Peyer's patch (tissue), 4 donors: ENCODE data around the gene AKAP7. TPM values are rescaled to one million over a fixed set of nuclear protein-coding genes. Genes with fewer than 3 reads are reported as not detected.

Source experiments
- DNase-seq, 3 donors: peaks; one replicate each; pipeline ENCODE4 v3.0.0-alpha.2; 2017 to 2019
- H3K27ac ChIP-seq, 4 donors: fragments of 200-600 bp; sonication (generic); one replicate each; pipeline ENCODE4 v1.5.1; 2016 to 2019
- H3K27me3 ChIP-seq, 2 donors: fragments of 200-600 bp; sonication (generic); one replicate each; pipeline ENCODE4 v1.5.1; 2019
- H3K36me3 ChIP-seq, 3 donors: fragments of 200-600 bp; sonication (generic); one replicate each; pipeline ENCODE4 v1.5.1; 2016 to 2019
- H3K4me1 ChIP-seq, 4 donors: fragments of 200-600 bp; sonication (generic); one replicate each; pipeline ENCODE4 v1.5.1; 2016 to 2019
- H3K4me3 ChIP-seq, 4 donors: fragments of 200-600 bp; sonication (generic); 1 replicate in 3 of 4; 2 replicates in 1 of 4; pipeline ENCODE4 v1.5.1; 2016 to 2019; ENCODE audit warnings: mild to moderate bottlenecking in 1 of 4
- H3K9me3 ChIP-seq, 4 donors: fragments of 200-600 bp; sonication (generic); one replicate each; pipeline ENCODE4 v1.5.1; 2016 to 2019; ENCODE audit warnings: mild to moderate bottlenecking in 1 of 4
- CTCF ChIP-seq, 6 experiments: fragments of 450-650 bp in 4 of 6; fragments of 200-600 bp in 2 of 6; sonication (generic) in 1 of 6; IDR thresholded peaks; one replicate each; pipeline ENCODE4 v1.5.1; 2017 to 2019; ENCODE audit warnings: antibody characterized with exemption in 6 of 6, mild to moderate bottlenecking in 3 of 6, moderate library complexity in 1 of 6
- POLR2A ChIP-seq, 2 donors: fragments of 450-650 bp; IDR thresholded peaks; one replicate each; pipeline ENCODE4 v1.5.1; 2017; ENCODE audit warnings: antibody characterized with exemption in 2 of 2, mild to moderate bottlenecking in 2 of 2, moderate library complexity in 2 of 2
- total RNA-seq, 4 donors: library from RNA; depleted of rRNA; stranded (reverse); fragments of >200 nt; gene quantifications; one replicate each; pipeline ENCODE4 v1.1.0, GENCODE V29; 2016

Gene AKAP7
- total RNA-seq, 4 donors from 2014 or later = 8.3 to 24.7 (median 13.3) TPM

DNA sequence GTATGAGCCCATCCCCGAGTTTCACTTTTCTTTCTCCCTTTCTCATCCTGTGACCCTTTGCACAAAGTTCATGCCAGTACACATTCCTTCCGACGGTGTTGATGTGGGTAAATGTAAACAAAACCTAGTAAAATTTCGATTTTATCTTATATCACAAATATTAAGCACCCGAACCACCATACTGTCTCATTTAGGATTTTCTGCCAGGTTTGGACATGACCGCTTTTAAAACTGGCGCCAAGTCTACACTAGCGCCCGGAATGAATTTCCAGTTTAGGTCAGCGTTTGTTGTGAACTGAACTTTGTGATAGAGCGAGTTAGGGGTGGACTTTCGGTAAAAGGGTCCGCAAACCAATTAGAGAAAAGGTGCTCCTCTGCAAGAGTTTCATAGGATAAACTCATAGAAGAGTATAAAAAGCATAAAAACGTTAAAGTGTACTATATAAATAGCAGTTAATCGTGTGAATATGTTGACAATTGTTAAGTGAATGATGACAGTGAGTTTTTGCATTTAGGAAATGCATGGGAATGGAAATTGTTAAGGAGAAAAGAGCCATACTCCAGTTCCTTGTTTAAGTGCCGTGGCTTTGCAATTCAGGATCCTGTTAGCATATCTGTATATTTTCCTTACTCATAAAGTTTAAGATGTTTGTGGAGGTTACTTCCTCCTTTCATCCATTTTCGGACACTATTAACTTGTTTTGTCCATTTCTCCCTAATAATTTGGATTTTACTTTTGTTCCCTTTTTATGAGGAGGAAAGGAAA is 937 bp downstream of the AKAP7 start:
- no peak for DNase-seq
- Histone ChIP-seq H3K4me3 (peak overlapping the region; percentile 70 to 92 (median 78)), H3K27ac (peak overlapping the region; percentile 78 to 91 (median 86)), H3K9me3 (no peaks in the 10 kb centered on the region), H3K36me3 (no peaks in the 10 kb centered on the region), H3K4me1 (peaks cover 0 to 7% (median 0%) of the 10 kb centered on the region in 4 donors), H3K27me3 (no peaks in the 10 kb centered on the region)
- TF ChIP-seq CTCF (IDR thresholded peaks at IDR 0.05) (no peak), POLR2A (IDR thresholded peaks at IDR 0.05) (no peak)

DNA sequence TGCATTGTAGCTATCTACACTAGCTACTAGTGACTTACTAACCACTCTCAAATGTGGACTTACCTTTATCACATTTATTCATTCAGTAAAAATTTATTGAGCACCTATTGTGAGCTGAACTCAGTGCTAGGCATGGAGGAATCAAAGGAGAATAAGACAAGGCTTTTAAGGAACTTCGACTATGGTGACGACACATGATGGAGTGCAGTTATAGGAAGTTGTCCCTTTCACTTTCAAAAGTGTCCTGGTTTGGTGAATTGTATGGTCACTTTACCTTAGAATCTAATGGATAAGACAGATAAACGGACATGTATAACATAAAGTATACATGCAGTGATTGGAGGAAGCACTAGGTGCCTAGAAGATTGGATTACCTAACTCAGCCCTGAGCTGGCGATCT is 4.3 kb downstream of the AKAP7 start:
- Histone ChIP-seq H3K36me3 (no peaks in the 10 kb centered on the region), H3K27ac (no peak overlapping the region), H3K9me3 (no peaks in the 10 kb centered on the region), H3K27me3 (no peaks in the 10 kb centered on the region), H3K4me1 (peaks cover 0 to 4% (median 0%) of the 10 kb centered on the region in 4 donors), H3K4me3 (no peak overlapping the region)
- TF ChIP-seq POLR2A (IDR thresholded peaks at IDR 0.05) = no peak
- TF ChIP-seq CTCF (IDR thresholded peaks at IDR 0.05) = no peak
- DNase-seq = no peak

GRCh38 chr6:131143319-131143718 is 8.1 kb downstream of the AKAP7 start:
- Histone ChIP-seq H3K27me3 (no peaks in the 10 kb centered on the region), H3K9me3 (no peaks in the 10 kb centered on the region), H3K4me1 (no peaks in the 10 kb centered on the region), H3K27ac (no peak overlapping the region), H3K4me3 (no peak overlapping the region), H3K36me3 (peaks cover 0 to 11% (median 0%) of the 10 kb centered on the region in 3 donors)
- TF ChIP-seq CTCF (IDR thresholded peaks at IDR 0.05) = no peak
- no peak for TF ChIP-seq POLR2A (IDR thresholded peaks at IDR 0.05)
- no peak for DNase-seq

GRCh38 chr6:131146865-131147264 is 11.6 kb downstream of the AKAP7 start:
- peaks cover 0 to 11% (median 0%) of the 10 kb centered on the region in 3 donors for H3K36me3 ChIP-seq
- H3K27me3 ChIP-seq = no peaks in the 10 kb centered on the region
- no peak overlapping the region for H3K27ac ChIP-seq
- DNase-seq = no peak
- H3K4me1 ChIP-seq = no peaks in the 10 kb centered on the region
- TF ChIP-seq POLR2A (IDR thresholded peaks at IDR 0.05) (no peak), CTCF (IDR thresholded peaks at IDR 0.05) (no peak)
- no peaks in the 10 kb centered on the region for H3K9me3 ChIP-seq
- no peak overlapping the region for H3K4me3 ChIP-seq

- H3K36me3 ChIP-seq = no peaks in the 10 kb centered on the region
- H3K9me3 ChIP-seq = no peaks in the 10 kb centered on the region
- H3K27me3 ChIP-seq = no peaks in the 10 kb centered on the region
- DNase-seq = no peak
- no peak for TF ChIP-seq CTCF (IDR thresholded peaks at IDR 0.05)
- TF ChIP-seq POLR2A (IDR thresholded peaks at IDR 0.05) = no peak
- no peaks in the 10 kb centered on the region for H3K4me1 ChIP-seq
- no peak overlapping the region for H3K4me3 ChIP-seq
- no peak overlapping the region for H3K27ac ChIP-seq
These were observed 21.1 kb downstream of the AKAP7 start for GRCh38 chr6:131156411-131156810.
